PC-9 (cell line): ENCODE results near the gene SCRT2. TPM values are rescaled to one million over a fixed set of nuclear protein-coding genes. Genes with fewer than 3 reads are reported as not detected.

Source experiments
- BruUV-seq: library from RNA; stranded (reverse); fragments of 400-500 nt; replicated peaks from 2 replicates; lab custom pipeline; 2021; lab: Mats Ljungman, UMichigan
- CTCF ChIA-PET: fragments of 300-600 bp; sonication (Branson Sonifier 250); formaldehyde crosslinking; loops from one replicate; lab custom pipeline; 2022; ENCODE audit warnings: antibody characterized with exemption; lab: Charles Lee
- POLR2A ChIA-PET: fragments of 300-600 bp; sonication (Branson Sonifier 250); formaldehyde crosslinking; loops from one replicate; lab custom pipeline; 2022; ENCODE audit warnings: antibody characterized with exemption; ENCODE audit not compliant: unreplicated experiment; lab: Charles Lee
- DNase-seq, 2 experiments: peaks; one replicate each; pipeline versions ENCODE4 v3.0.0 to v3.0.0-alpha.2; 2015 to 2022; ENCODE audit warnings: mixed read lengths in 1 of 2
- H2AFZ ChIP-seq: fragments of 200-600 bp; sonication (generic); 2 replicates; pipeline ENCODE4 v1.8.1; 2017; ENCODE audit warnings: antibody characterized with exemption
- H3F3A ChIP-seq: fragments of 200-600 bp; sonication (generic); 2 replicates; pipeline ENCODE4 v1.8.1; 2017; ENCODE audit warnings: antibody characterized with exemption, mild to moderate bottlenecking, low read depth; ENCODE audit not compliant: insufficient read depth
- H3K27ac ChIP-seq: fragments of 200-600 bp; sonication (generic); 2 replicates; pipeline ENCODE4 v1.6.1; 2016; ENCODE audit warnings: mixed run types
- H3K27me3 ChIP-seq: fragments of 200-600 bp; sonication (generic); 2 replicates; pipeline ENCODE4 v1.6.1; 2016; ENCODE audit warnings: low read depth, mixed run types; ENCODE audit not compliant: insufficient read depth
- H3K36me3 ChIP-seq: fragments of 200-600 bp; sonication (generic); 2 replicates; pipeline ENCODE4 v1.6.1; 2016; ENCODE audit warnings: low read depth, mixed run types
- H3K4me1 ChIP-seq: fragments of 200-600 bp; sonication (generic); replicated peaks from 2 replicates; pipeline ENCODE4 v1.6.1; 2016; ENCODE audit warnings: mixed run types; ENCODE audit not compliant: insufficient read depth
- H3K4me2 ChIP-seq: fragments of 200-600 bp; sonication (generic); 2 replicates; pipeline ENCODE4 v1.6.1; 2017; ENCODE audit warnings: mixed run types
- H3K4me3 ChIP-seq: fragments of 200-600 bp; sonication (generic); 2 replicates; pipeline ENCODE4 v1.6.1; 2016; ENCODE audit warnings: mixed run types
- H3K79me2 ChIP-seq: fragments of 200-600 bp; sonication (generic); 2 replicates; pipeline ENCODE4 v1.6.1; 2017; ENCODE audit warnings: low read depth, mixed run types
- H3K9me2 ChIP-seq: fragments of 200-600 bp; sonication (generic); 2 replicates; pipeline ENCODE4 v1.8.1; 2017; ENCODE audit warnings: mild to moderate bottlenecking; ENCODE audit not compliant: insufficient read depth
- H3K9me3 ChIP-seq: fragments of 200-600 bp; sonication (generic); 2 replicates; pipeline ENCODE4 v1.8.1; 2016; ENCODE audit warnings: low read depth; ENCODE audit not compliant: insufficient read depth
- H4K20me1 ChIP-seq: fragments of 200-600 bp; sonication (generic); 2 replicates; pipeline ENCODE4 v1.8.1; 2017; ENCODE audit not compliant: insufficient read depth
- CTCF ChIP-seq: fragments of 200-600 bp; sonication (generic); conservative IDR thresholded peaks from 2 replicates; pipeline ENCODE4 v1.6.1; 2017; ENCODE audit warnings: mixed run types, antibody characterized with exemption, mild to moderate bottlenecking, moderate library complexity
- EZH2 ChIP-seq: fragments of 200-600 bp; sonication (generic); IDR thresholded peaks from 2 replicates; pipeline ENCODE4 v1.8.0; 2017; ENCODE audit warnings: antibody characterized with exemption, low read depth
- intact Hi-C: fragments of 100-400 bp; cut with micrococcal nuclease; formaldehyde crosslinking; loops from one replicate; pipeline ENCODE4 v1.10.0; 2022; ENCODE audit not compliant: unreplicated experiment
- total RNA-seq: library from RNA; stranded (reverse); gene quantifications from 2 replicates; pipeline ENCODE4 v1.2.3, GENCODE V29; 2021

SCRT2 gene
- total RNA-seq, 1 experiment from 2014 or later = not detected

- no peak overlapping the region for H3K4me3 ChIP-seq
- H3F3A ChIP-seq = no peaks in the 10 kb centered on the region
- H3K9me2 ChIP-seq = no peaks in the 10 kb centered on the region
- no peaks in the 10 kb centered on the region for H3K4me1 ChIP-seq
- no peak for DNase-seq
- no peak for TF ChIP-seq EZH2
- no peak for TF ChIP-seq CTCF
- no peaks in the 10 kb centered on the region for H3K9me3 ChIP-seq
- H3K36me3 ChIP-seq = no peaks in the 10 kb centered on the region
- intact Hi-C loops = no loop called here
- ChIA-PET POLR2A (no interaction called here), CTCF (no interaction called here)
- H3K79me2 ChIP-seq = no peaks in the 10 kb centered on the region
- no peak overlapping the region for H2AFZ ChIP-seq
- no peak overlapping the region for H3K27ac ChIP-seq
- BruUV-seq = no TSS peak
- no peaks in the 10 kb centered on the region for H4K20me1 ChIP-seq
- H3K4me2 ChIP-seq = no peak overlapping the region
- H3K27me3 ChIP-seq = peaks cover 77% of the 10 kb centered on the region
These were observed 43.5 kb upstream of the SCRT2 start for GRCh38 chr20:719068-719467.

- H2AFZ ChIP-seq = no peak overlapping the region
- H3K27ac ChIP-seq = no peak overlapping the region
- POLR2A ChIA-PET = no interaction called here
- no peak for DNase-seq
- no peak overlapping the region for H3K4me2 ChIP-seq
- H3K9me3 ChIP-seq = peaks cover 2% of the 10 kb centered on the region; the same call in 1 of the 2 replicates
- peaks cover 68% of the 10 kb centered on the region for H3K27me3 ChIP-seq
- TF ChIP-seq EZH2 = no peak
- TF ChIP-seq CTCF = no peak
- H3K79me2 ChIP-seq = no peaks in the 10 kb centered on the region
- H4K20me1 ChIP-seq = no peaks in the 10 kb centered on the region
- intact Hi-C loops = no loop called here
- no peaks in the 10 kb centered on the region for H3K9me2 ChIP-seq
- CTCF ChIA-PET = no interaction called here
- BruUV-seq = no TSS peak
- no peaks in the 10 kb centered on the region for H3F3A ChIP-seq
- H3K4me3 ChIP-seq = no peak overlapping the region
- no peaks in the 10 kb centered on the region for H3K36me3 ChIP-seq
- no peaks in the 10 kb centered on the region for H3K4me1 ChIP-seq
These were observed 42.2 kb upstream of the SCRT2 start for GRCh38 chr20:717832-718231.

- Histone ChIP-seq H3K79me2 (no peaks in the 10 kb centered on the region), H3K4me1 (no peaks in the 10 kb centered on the region), H3K4me3 (no peak overlapping the region), H3K4me2 (no peak overlapping the region), H3K9me2 (no peaks in the 10 kb centered on the region), H4K20me1 (no peaks in the 10 kb centered on the region), H2AFZ (no peak overlapping the region), H3K9me3 (peaks cover 2% of the 10 kb centered on the region; the same call in 1 of the 2 replicates), H3F3A (no peaks in the 10 kb centered on the region), H3K27me3 (peaks cover 62% of the 10 kb centered on the region), H3K36me3 (no peaks in the 10 kb centered on the region), H3K27ac (no peak overlapping the region)
- ChIA-PET CTCF (no interaction called here), POLR2A (no interaction called here)
- no peak for TF ChIP-seq CTCF
- no peak for TF ChIP-seq EZH2
- DNase-seq = no peak
- intact Hi-C loops = no loop called here
- no TSS peak for BruUV-seq
These were observed 41.7 kb upstream of the SCRT2 start for GRCh38 chr20:717271-717670.
